Sigmoid colon (tissue), 7 donors: ENCODE measurements around the gene SNX8. TPM values are rescaled to one million over a fixed set of nuclear protein-coding genes. Genes with fewer than 3 reads are reported as not detected.
A peak's percentile ranks its signal among the peaks of the same experiment; 100 is the strongest.

ENCODE experiments used
- DNase-seq: peaks from one replicate; pipeline ENCODE4 v3.0.0-alpha.2; 2019
- H3K27ac ChIP-seq, 4 donors: fragments of 200-600 bp; sonication (generic); one replicate each; pipeline ENCODE4 v1.5.1; 2016 to 2019; ENCODE audit warnings: mild to moderate bottlenecking in 1 of 4
- H3K27me3 ChIP-seq, 3 donors: fragments of 200-600 bp; sonication (generic); one replicate each; pipeline ENCODE4 v1.5.1; 2019; ENCODE audit warnings: mild to moderate bottlenecking in 1 of 3
- H3K36me3 ChIP-seq, 4 donors: fragments of 200-600 bp; sonication (generic); one replicate each; pipeline ENCODE4 v1.5.1; 2016 to 2019
- H3K4me1 ChIP-seq, 4 donors: fragments of 200-600 bp; sonication (generic); one replicate each; pipeline ENCODE4 v1.5.1; 2017 to 2019
- H3K4me3 ChIP-seq, 4 donors: fragments of 200-600 bp; sonication (generic); one replicate each; pipeline ENCODE4 v1.5.1; 2017 to 2019; ENCODE audit warnings: mild to moderate bottlenecking in 2 of 4, moderate library complexity in 1 of 4
- H3K9me3 ChIP-seq, 4 donors: fragments of 200-600 bp in 3 of 4; sonication (generic) in 3 of 4; one replicate each; pipeline versions ENCODE4 v1.5.1 to v1.6.1; 2013 to 2019
- EP300 ChIP-seq, 4 donors: sonication (generic); formaldehyde crosslinking; IDR thresholded peaks; one replicate each; pipeline ENCODE4 v1.6.1; 2017; ENCODE audit warnings: antibody characterized with exemption in 4 of 4
- POLR2A ChIP-seq, 2 donors: fragments of 450-650 bp; IDR thresholded peaks; one replicate each; pipeline ENCODE4 v1.6.1; 2016; ENCODE audit warnings: antibody characterized with exemption in 2 of 2, mild to moderate bottlenecking in 2 of 2, moderate library complexity in 2 of 2
- POLR2AphosphoS5 ChIP-seq, 4 donors: sonication (generic); formaldehyde crosslinking; IDR thresholded peaks; one replicate each; pipeline ENCODE4 v1.6.1; 2017; ENCODE audit warnings: antibody characterized with exemption in 4 of 4
- WGBS, 2 donors: extraction: QIAGEN DNeasy Blood & Tissue Kit; methylation state at CpG; one replicate each; pipeline ENCODE4 v1.1.7; 2013; 5-methylcytosine and 5-hydroxymethylcytosine counted together
- intact Hi-C: fragments of 100-400 bp; cut with DNase I; formaldehyde crosslinking; loops from one replicate; pipeline ENCODE4 v1.15.1; 2023
- polyA plus RNA-seq, 3 donors: library from polyadenylated mRNA; stranded (reverse); fragments of 200-250 nt; gene quantifications; one replicate each; pipeline ENCODE4 v1.2.3, GENCODE V29; 2013
- total RNA-seq, 4 donors: library from RNA; depleted of rRNA; stranded (reverse); fragments of >200 nt; gene quantifications; one replicate each; pipeline ENCODE4 v1.1.0, GENCODE V29; 2016
- TF ChIP-seq, protein P1 (sequence below), 4 experiments: fragments of 450-650 bp in 3 of 4; fragments of 200-600 bp in 1 of 4; IDR thresholded peaks; one replicate each; pipeline ENCODE4 v1.5.1; 2016 to 2019; ENCODE audit warnings: antibody characterized with exemption in 4 of 4, mild to moderate bottlenecking in 3 of 4, moderate library complexity in 2 of 4
- donor health status: healthy with polysubstance abuse.
- donor health status: Bipolar disorder and iron deficiency.
- donor health status: healthy.

The SNX8 gene
- total and polyA plus RNA-seq, 7 donors, result 5.3 to 23.1 (median 10.2) TPM

DNA sequence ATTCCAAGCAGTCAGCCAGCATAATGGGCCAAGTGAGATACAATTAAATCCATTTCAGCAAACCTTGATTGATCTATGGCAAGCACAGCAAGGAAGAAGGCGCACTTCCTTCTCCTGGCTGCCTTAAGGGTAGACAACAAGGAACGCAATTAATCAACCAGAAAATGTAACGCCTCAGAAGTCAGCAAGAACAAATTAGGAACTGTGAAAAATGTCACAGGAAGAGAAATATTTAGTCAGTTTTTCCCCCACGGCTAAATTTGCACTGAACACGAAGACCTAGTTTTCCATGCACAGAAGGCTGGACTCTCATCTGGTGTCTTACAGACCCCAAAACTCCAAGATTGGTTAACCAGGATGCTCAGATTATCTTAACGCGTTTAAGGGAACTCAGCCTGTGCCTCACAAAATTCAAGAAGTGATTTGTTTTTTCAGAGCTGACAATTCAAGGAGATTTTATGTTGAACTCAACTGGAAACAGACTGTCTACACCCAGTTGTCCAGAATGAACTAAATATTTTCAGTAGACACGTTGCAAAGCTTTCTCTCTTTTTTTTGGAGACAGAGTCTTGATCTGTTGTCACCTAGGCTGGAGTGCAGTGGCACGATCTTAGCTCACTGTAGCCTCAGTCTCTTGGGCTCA is 14.2 kb downstream of the SNX8 start:
- Histone ChIP-seq H3K27ac (peak overlapping the region; percentile 10 to 41 (median 28)), H3K27me3 (no peaks in the 10 kb centered on the region), H3K36me3 (no peaks in the 10 kb centered on the region), H3K9me3 (no peaks in the 10 kb centered on the region), H3K4me3 (no peak overlapping the region), H3K4me1 (peaks cover 0 to 7% (median 0%) of the 10 kb centered on the region in 4 donors)
- TF ChIP-seq POLR2AphosphoS5 (IDR thresholded peaks at IDR 0.05), result no peak
- TF ChIP-seq POLR2A (IDR thresholded peaks at IDR 0.05), result no peak
- no peak for TF ChIP-seq EP300 (IDR thresholded peaks at IDR 0.05)
- TF ChIP-seq, protein P1, sequence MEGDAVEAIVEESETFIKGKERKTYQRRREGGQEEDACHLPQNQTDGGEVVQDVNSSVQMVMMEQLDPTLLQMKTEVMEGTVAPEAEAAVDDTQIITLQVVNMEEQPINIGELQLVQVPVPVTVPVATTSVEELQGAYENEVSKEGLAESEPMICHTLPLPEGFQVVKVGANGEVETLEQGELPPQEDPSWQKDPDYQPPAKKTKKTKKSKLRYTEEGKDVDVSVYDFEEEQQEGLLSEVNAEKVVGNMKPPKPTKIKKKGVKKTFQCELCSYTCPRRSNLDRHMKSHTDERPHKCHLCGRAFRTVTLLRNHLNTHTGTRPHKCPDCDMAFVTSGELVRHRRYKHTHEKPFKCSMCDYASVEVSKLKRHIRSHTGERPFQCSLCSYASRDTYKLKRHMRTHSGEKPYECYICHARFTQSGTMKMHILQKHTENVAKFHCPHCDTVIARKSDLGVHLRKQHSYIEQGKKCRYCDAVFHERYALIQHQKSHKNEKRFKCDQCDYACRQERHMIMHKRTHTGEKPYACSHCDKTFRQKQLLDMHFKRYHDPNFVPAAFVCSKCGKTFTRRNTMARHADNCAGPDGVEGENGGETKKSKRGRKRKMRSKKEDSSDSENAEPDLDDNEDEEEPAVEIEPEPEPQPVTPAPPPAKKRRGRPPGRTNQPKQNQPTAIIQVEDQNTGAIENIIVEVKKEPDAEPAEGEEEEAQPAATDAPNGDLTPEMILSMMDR (IDR thresholded peaks at IDR 0.05), result no peak
- no peak for DNase-seq
- intact Hi-C loops, result no loop called here
- 61 to 85% methylated on average over 9 of the region's 9 CpGs for WGBS, 2 donors

DNA sequence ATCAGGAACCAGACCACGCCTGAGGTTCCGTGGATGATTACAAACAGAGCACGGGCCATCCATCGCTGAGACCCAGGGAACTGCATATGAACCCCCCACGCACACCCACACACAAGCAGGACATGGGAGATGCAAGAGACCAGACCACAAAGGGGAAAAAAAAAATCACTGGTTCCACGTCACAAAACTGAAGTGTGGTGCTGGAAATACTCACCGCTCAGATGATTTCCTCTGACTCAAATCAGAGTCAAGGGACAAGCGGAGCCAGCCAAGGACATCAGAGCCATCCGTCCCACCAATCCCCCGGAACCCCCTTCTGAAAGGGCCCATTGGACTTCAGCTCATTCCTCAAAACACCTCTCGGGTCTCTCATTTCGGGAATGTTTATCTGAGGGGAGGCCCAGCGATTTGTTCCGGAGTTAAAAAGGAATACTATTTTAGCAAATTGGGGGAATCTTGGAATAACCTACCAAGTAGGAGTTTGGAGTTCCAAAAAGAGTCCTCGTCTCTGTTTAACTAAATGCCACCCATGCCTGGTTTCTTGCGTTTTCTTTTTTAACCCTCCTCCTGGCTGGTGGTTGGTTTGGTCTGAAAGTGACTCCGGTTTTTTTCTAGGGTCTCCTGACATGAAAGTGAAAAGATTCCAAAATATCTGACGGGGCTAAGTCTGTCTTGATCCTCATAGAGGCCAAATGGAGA is 15.0 kb downstream of the SNX8 start:
- 72 to 88% methylated on average over 18 of the region's 18 CpGs for WGBS, 2 donors
- intact Hi-C loops, result no loop called here
- no peak for DNase-seq

DNA sequence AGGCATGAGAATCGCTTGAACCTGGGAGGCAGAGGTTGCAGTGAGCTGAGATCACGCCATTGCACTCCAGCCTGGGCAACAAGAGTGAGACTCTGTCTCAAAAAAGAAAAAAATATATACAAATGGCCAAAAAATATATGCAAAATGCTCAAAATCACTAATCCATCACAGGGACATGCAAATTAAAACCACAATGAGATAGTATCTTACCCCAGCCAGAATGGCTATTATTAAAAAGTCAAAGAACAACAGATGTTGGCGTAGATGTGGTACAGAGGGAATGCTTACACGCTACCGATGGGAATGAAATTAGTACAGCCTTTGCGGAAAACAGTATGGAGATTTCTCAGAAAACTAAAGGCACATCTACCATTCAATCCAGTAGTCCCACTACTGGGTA is 17.4 kb downstream of the SNX8 start:
- TF ChIP-seq, protein P1 (IDR thresholded peaks at IDR 0.05), result no peak
- TF ChIP-seq EP300 (IDR thresholded peaks at IDR 0.05) (no peak), POLR2A (IDR thresholded peaks at IDR 0.05) (no peak), POLR2AphosphoS5 (IDR thresholded peaks at IDR 0.05) (no peak)
- intact Hi-C loops, result no loop called here
- H3K27me3 ChIP-seq, result no peaks in the 10 kb centered on the region
- H3K4me1 ChIP-seq, result no peaks in the 10 kb centered on the region
- 92 to 96% methylated on average over 6 of the region's 6 CpGs for WGBS, 2 donors
- DNase-seq, result no peak
- no peak overlapping the region for H3K4me3 ChIP-seq
- no peaks in the 10 kb centered on the region for H3K36me3 ChIP-seq
- H3K9me3 ChIP-seq, result no peaks in the 10 kb centered on the region
- no peak overlapping the region for H3K27ac ChIP-seq

More for the DNA sequence above, 15.0 kb downstream of the SNX8 start:
- no peaks in the 10 kb centered on the region for H3K36me3 ChIP-seq
- no peaks in the 10 kb centered on the region for H3K9me3 ChIP-seq
- H3K4me3 ChIP-seq, result no peak overlapping the region
- no peak for TF ChIP-seq EP300 (IDR thresholded peaks at IDR 0.05)
- peak in 1 of 4 donors; percentile 24 for TF ChIP-seq POLR2AphosphoS5 (IDR thresholded peaks at IDR 0.05)
- TF ChIP-seq POLR2A (IDR thresholded peaks at IDR 0.05), result no peak
- H3K27ac ChIP-seq, result peak overlapping the region; percentile 10 to 41 (median 28)
- H3K4me1 ChIP-seq, result no peaks in the 10 kb centered on the region
- H3K27me3 ChIP-seq, result no peaks in the 10 kb centered on the region

DNA sequence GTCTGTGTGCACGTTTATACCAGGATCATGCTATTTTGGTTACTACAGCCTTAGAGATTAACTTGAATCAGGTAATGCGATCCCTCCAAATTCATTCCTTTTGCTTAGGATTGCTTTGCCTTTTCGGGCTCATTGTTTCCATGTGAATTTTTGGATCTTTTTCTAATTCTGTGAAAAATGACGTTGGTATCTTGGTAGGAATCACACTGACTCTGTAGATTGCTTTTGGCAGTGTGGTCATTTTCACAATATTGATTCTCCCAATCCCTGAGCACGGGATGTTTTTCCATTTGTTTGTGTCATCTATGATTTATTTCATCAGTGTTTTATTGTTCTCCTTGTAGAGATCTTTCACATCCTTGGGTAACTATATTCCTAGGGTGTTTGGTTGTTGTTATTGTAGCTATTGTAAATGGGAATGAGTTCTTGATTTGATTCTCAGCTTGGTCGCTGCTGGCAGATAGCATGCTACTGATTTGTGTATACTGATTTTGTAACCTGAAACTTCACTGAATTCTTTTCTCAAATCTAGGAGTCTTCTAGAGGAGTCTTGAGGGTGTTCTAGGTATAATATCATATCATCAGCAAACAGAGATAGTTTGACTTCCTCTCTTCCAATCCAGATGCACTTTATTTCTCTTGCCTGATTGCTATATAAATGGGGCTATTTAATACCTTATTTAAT is 18.2 kb downstream of the SNX8 start:
- WGBS, 2 donors, result 83 to 85% methylated on average over 6 of the region's 6 CpGs
- H3K27ac ChIP-seq, result no peak overlapping the region
- H3K4me3 ChIP-seq, result no peak overlapping the region
- H3K36me3 ChIP-seq, result no peaks in the 10 kb centered on the region
- DNase-seq, result no peak
- no peaks in the 10 kb centered on the region for H3K9me3 ChIP-seq
- intact Hi-C loops, result no loop called here
- TF ChIP-seq POLR2AphosphoS5 (IDR thresholded peaks at IDR 0.05) (no peak), EP300 (IDR thresholded peaks at IDR 0.05) (no peak), POLR2A (IDR thresholded peaks at IDR 0.05) (no peak)
- TF ChIP-seq, protein P1 (IDR thresholded peaks at IDR 0.05), result no peak
- no peaks in the 10 kb centered on the region for H3K4me1 ChIP-seq
- H3K27me3 ChIP-seq, result no peaks in the 10 kb centered on the region

DNA sequence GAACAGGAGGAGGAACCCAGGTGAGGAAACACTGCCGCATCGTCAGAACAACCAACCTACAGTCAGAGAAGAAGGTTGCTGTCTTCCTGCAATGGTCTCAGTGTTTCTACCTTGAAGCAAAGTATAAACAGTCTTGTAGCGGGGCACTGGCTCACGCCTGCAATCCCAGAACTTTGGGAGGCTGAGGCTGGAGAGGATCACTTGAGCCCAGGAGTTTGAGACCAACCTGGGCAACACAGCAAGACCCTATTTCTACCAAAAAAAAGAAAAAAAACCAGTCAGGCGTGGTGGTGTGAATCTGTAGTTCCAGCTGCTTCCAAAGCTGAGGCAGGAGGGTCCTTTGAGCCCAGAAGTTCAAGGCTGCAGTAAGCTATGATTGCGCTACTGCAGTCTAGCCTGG is 23.4 kb downstream of the SNX8 start:
- intact Hi-C loops, result no loop called here
- H3K4me1 ChIP-seq, result no peaks in the 10 kb centered on the region
- no peaks in the 10 kb centered on the region for H3K36me3 ChIP-seq
- no peak overlapping the region for H3K27ac ChIP-seq
- H3K4me3 ChIP-seq, result no peak overlapping the region
- no peak for TF ChIP-seq POLR2A (IDR thresholded peaks at IDR 0.05)
- TF ChIP-seq EP300 (IDR thresholded peaks at IDR 0.05), result no peak
- TF ChIP-seq, protein P1 (IDR thresholded peaks at IDR 0.05), result no peak
- no peak for TF ChIP-seq POLR2AphosphoS5 (IDR thresholded peaks at IDR 0.05)
- no peaks in the 10 kb centered on the region for H3K9me3 ChIP-seq
- WGBS, 2 donors, result 95 to 97% methylated on average over 6 of the region's 6 CpGs
- DNase-seq, result no peak
- H3K27me3 ChIP-seq, result no peaks in the 10 kb centered on the region
